Measurements from ENCODE around the gene PTPRD.

- no peak for TF ChIP-seq CTCF (IDR thresholded peaks at IDR 0.05)
- TF ChIP-seq POLR2A (IDR thresholded peaks at IDR 0.05), result no peak
Observed at GRCh38 chr9:8680157-8680556, 1932.6 kb downstream of the PTPRD start.
